GM19238 (cell line): Measurements from ENCODE around the gene TCF19.

Experiments used
- DNase-seq: peaks from one replicate; pipeline ENCODE4 v3.0.0; 2011; ENCODE audit warnings: low spot score; ENCODE audit not compliant: insufficient read length

The TCF19 gene

GRCh38 chr6:31158140-31158862 is at the start of gene TCF19:
TSS of gene TCF19 (plus strand) at chr6:31158589. CDS start at chr6:31159470, 881 bp downstream.
- DNase-seq, result peak; percentile 97

GRCh38 chr6:31110825-31111582 is 47.4 kb upstream of the TCF19 start:
- DNase-seq, result no peak

GRCh38 chr6:31111712-31112111 is 46.7 kb upstream of the TCF19 start:
- DNase-seq, result no peak

GRCh38 chr6:31112478-31112877 is 45.9 kb upstream of the TCF19 start, which contains the start of gene C6orf15:
TSS of gene C6orf15 (minus strand) at chr6:31112575. CDS start at chr6:31112555, 20 bp downstream.
- no peak for DNase-seq

GRCh38 chr6:31113861-31114540 is 44.4 kb upstream of the TCF19 start:
- DNase-seq, result no peak

- DNase-seq, result no peak
These were observed 43.9 kb upstream of the TCF19 start, which contains the start of gene PSORS1C1 for GRCh38 chr6:31114541-31114878. TSS of gene PSORS1C1 (plus strand) at chr6:31114800. CDS start at chr6:31129633, 14,833 bp downstream.

GRCh38 chr6:31114970-31115849 is 43.2 kb upstream of the TCF19 start:
- no peak for DNase-seq

- DNase-seq, result no peak
These were observed 42.3 kb upstream of the TCF19 start for GRCh38 chr6:31115941-31116560.

- DNase-seq, result no peak
These were observed 41.6 kb upstream of the TCF19 start for GRCh38 chr6:31116661-31117385.

GRCh38 chr6:31118178-31118577 is 40.2 kb upstream of the TCF19 start:
- no peak for DNase-seq

GRCh38 chr6:31120151-31120915 is 38.1 kb upstream of the TCF19 start, which contains the start of gene CDSN:
TSS of gene CDSN (minus strand) at chr6:31120446. CDS start at chr6:31120419, 27 bp downstream.
- DNase-seq, result no peak

- no peak for DNase-seq
These were observed 37.1 kb upstream of the TCF19 start for GRCh38 chr6:31121131-31121790.

GRCh38 chr6:31122791-31123706 is 35.3 kb upstream of the TCF19 start:
- no peak for DNase-seq

GRCh38 chr6:31125162-31125561 is 33.2 kb upstream of the TCF19 start:
- DNase-seq, result no peak

GRCh38 chr6:31125586-31126363 is 32.6 kb upstream of the TCF19 start:
- no peak for DNase-seq

GRCh38 chr6:31126396-31127175 is 31.8 kb upstream of the TCF19 start:
- DNase-seq, result no peak
